HepG2 (cell line): Measurements from ENCODE around the gene H1-8. TPM values are rescaled to one million over a fixed set of nuclear protein-coding genes. Genes with fewer than 3 reads are reported as not detected.
A peak's percentile ranks its signal among the peaks of the same experiment; 100 is the strongest.

Source experiments
- GABPA ChIP-seq, 2 experiments: IDR thresholded peaks; 2 replicates each; pipeline ENCODE4 v1.6.1; 2011 to 2016; ENCODE audit warnings: low read depth in 2 of 2, low read length in 1 of 2, missing biosample characterization in 1 of 2, missing genetic modification characterization in 1 of 2
- PLRG1 ChIP-seq: fragments of 450-650 bp; conservative IDR thresholded peaks from 2 replicates; pipeline ENCODE4 v1.6.1; 2016
- POLR2AphosphoS5 ChIP-seq: IDR thresholded peaks from 2 replicates; pipeline ENCODE4 v1.6.1; 2012; ENCODE audit warnings: low read depth, low read length
- ZBTB21 ChIP-seq: sonication (generic); formaldehyde crosslinking; IDR thresholded peaks from 2 replicates; pipeline ENCODE4 v1.4.0; 2020; ENCODE audit warnings: missing genetic modification reagents
- ZFAT ChIP-seq: sonication (generic); formaldehyde crosslinking; conservative IDR thresholded peaks from 2 replicates; pipeline ENCODE4 v1.8.1; 2023; ENCODE audit warnings: missing genetic modification reagents, inconsistent platforms
- ZNF138 ChIP-seq: sonication (generic); formaldehyde crosslinking; IDR thresholded peaks from 2 replicates; pipeline ENCODE4 v1.5.0; 2020; ENCODE audit warnings: mild to moderate bottlenecking, low read depth, missing genetic modification reagents
- ZNF34 ChIP-seq: sonication (generic); formaldehyde crosslinking; IDR thresholded peaks from 2 replicates; pipeline ENCODE4 v1.4.0; 2020; ENCODE audit warnings: mild to moderate bottlenecking, missing genetic modification reagents, borderline replicate concordance
- polyA plus RNA-seq, 8 experiments: library from polyadenylated mRNA; depleted of rRNA in 3 of 8; stranded (reverse) in 7 of 8; unstranded in 1 of 8; fragments of >200 nt; fragmentation: Illumina TruSeq in 4 of 8; extraction: Trizol in 4 of 8; gene quantifications; 2 replicates each; pipeline versions ENCODE4 v1.2.1 to v1.2.3, GENCODE V29; 2011 to 2016; ENCODE audit warnings: low read depth in 4 of 8, missing spikeins in 1 of 8, mixed read lengths in 1 of 8; ENCODE audit not compliant: insufficient read depth in 1 of 8
- total RNA-seq, 5 experiments: library from RNA; depleted of rRNA; stranded (reverse); fragments of >200 nt; fragmentation: Illumina TruSeq; extraction: Trizol; gene quantifications; 2 replicates each; pipeline ENCODE4 v1.2.3, GENCODE V29; 2016; ENCODE audit warnings: low read depth in 1 of 5
- TF ChIP-seq, protein P1 (sequence below): sonication (generic); formaldehyde crosslinking; IDR thresholded peaks from 2 replicates; pipeline ENCODE4 v1.9.0; 2021; ENCODE audit warnings: missing genetic modification reagents, borderline replicate concordance
- TF ChIP-seq, protein P2 (sequence below): sonication (generic); formaldehyde crosslinking; IDR thresholded peaks from 2 replicates; pipeline ENCODE4 v1.9.0; 2021; ENCODE audit warnings: mild to moderate bottlenecking, missing genetic modification reagents
- TF ChIP-seq, protein P3 (sequence below): sonication (generic); formaldehyde crosslinking; IDR thresholded peaks from 2 replicates; pipeline ENCODE4 v1.5.1; 2020; ENCODE audit warnings: mild to moderate bottlenecking, missing genetic modification reagents, borderline replicate concordance
- TF ChIP-seq, protein P4 (sequence below): IDR thresholded peaks from 2 replicates; pipeline ENCODE4 v1.6.1; 2016; ENCODE audit warnings: missing biosample characterization, missing genetic modification reagents, low read depth

Gene H1-8
- total and polyA plus RNA-seq, 2 of the 13 experiments (the other 11 are each of a cell fraction or from before 2014, with no cell fraction given), result 0.08 TPM; not detected in 1

DNA sequence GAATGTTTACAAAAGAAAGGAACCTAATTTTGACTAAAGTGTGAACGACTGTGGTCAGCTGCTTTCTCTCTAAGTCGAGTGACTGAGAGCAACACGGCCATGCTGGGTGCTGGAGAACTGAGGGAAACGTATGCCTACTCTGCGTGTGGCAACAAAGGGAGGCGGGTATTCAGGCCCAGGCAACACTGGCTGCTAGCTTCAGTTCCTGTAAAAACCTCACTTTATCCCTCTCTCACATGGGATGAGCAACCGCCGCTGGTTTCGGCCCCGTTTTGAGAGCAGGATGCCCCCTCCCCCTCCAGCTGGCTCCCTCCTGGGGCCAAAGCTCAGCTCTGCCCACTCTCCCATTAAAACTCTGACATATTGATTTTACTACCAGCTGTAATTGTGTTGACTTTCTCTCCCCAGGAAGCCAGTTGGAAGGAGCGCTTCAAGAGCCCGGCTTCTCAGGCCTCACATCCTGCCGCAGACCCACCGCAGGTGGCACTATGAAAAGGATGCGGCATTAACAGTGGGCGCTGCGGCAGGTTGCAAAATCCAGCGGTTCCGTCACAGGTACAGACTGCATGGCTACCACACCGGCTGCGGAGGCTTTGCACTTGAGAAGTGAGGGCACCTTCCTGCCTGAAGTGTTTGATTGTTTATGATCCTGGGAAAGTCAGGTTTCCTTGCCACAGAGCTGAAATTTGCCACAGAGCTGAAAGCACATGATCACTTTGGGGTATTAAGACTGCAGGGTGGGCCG, 50.8 kb downstream of the H1-8 start (continued):
- TF ChIP-seq PLRG1 (no peak), ZNF34 (no peak), GABPA (IDR thresholded peaks at IDR 0.05; ENCODE audit: low read depth, low read length) (no peak), GABPA (CRISPR knock-in tag; IDR thresholded peaks at IDR 0.05; ENCODE audit: low read depth) (peak; percentile 67), ZFAT (no peak), POLR2AphosphoS5 (peak; percentile 43; the same call in 1 of the 2 replicates), ZNF138 (CRISPR knock-in tag) (no peak), ZBTB21 (CRISPR knock-in tag) (peak; percentile 0; the same call in 1 of the 2 replicates)
- TF ChIP-seq, protein P1, sequence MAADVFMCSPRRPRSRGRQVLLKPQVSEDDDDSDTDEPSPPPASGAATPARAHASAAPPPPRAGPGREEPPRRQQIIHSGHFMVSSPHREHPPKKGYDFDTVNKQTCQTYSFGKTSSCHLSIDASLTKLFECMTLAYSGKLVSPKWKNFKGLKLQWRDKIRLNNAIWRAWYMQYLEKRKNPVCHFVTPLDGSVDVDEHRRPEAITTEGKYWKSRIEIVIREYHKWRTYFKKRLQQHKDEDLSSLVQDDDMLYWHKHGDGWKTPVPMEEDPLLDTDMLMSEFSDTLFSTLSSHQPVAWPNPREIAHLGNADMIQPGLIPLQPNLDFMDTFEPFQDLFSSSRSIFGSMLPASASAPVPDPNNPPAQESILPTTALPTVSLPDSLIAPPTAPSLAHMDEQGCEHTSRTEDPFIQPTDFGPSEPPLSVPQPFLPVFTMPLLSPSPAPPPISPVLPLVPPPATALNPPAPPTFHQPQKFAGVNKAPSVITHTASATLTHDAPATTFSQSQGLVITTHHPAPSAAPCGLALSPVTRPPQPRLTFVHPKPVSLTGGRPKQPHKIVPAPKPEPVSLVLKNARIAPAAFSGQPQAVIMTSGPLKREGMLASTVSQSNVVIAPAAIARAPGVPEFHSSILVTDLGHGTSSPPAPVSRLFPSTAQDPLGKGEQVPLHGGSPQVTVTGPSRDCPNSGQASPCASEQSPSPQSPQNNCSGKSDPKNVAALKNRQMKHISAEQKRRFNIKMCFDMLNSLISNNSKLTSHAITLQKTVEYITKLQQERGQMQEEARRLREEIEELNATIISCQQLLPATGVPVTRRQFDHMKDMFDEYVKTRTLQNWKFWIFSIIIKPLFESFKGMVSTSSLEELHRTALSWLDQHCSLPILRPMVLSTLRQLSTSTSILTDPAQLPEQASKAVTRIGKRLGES (CRISPR knock-in tag), result no peak
- TF ChIP-seq, protein P2, sequence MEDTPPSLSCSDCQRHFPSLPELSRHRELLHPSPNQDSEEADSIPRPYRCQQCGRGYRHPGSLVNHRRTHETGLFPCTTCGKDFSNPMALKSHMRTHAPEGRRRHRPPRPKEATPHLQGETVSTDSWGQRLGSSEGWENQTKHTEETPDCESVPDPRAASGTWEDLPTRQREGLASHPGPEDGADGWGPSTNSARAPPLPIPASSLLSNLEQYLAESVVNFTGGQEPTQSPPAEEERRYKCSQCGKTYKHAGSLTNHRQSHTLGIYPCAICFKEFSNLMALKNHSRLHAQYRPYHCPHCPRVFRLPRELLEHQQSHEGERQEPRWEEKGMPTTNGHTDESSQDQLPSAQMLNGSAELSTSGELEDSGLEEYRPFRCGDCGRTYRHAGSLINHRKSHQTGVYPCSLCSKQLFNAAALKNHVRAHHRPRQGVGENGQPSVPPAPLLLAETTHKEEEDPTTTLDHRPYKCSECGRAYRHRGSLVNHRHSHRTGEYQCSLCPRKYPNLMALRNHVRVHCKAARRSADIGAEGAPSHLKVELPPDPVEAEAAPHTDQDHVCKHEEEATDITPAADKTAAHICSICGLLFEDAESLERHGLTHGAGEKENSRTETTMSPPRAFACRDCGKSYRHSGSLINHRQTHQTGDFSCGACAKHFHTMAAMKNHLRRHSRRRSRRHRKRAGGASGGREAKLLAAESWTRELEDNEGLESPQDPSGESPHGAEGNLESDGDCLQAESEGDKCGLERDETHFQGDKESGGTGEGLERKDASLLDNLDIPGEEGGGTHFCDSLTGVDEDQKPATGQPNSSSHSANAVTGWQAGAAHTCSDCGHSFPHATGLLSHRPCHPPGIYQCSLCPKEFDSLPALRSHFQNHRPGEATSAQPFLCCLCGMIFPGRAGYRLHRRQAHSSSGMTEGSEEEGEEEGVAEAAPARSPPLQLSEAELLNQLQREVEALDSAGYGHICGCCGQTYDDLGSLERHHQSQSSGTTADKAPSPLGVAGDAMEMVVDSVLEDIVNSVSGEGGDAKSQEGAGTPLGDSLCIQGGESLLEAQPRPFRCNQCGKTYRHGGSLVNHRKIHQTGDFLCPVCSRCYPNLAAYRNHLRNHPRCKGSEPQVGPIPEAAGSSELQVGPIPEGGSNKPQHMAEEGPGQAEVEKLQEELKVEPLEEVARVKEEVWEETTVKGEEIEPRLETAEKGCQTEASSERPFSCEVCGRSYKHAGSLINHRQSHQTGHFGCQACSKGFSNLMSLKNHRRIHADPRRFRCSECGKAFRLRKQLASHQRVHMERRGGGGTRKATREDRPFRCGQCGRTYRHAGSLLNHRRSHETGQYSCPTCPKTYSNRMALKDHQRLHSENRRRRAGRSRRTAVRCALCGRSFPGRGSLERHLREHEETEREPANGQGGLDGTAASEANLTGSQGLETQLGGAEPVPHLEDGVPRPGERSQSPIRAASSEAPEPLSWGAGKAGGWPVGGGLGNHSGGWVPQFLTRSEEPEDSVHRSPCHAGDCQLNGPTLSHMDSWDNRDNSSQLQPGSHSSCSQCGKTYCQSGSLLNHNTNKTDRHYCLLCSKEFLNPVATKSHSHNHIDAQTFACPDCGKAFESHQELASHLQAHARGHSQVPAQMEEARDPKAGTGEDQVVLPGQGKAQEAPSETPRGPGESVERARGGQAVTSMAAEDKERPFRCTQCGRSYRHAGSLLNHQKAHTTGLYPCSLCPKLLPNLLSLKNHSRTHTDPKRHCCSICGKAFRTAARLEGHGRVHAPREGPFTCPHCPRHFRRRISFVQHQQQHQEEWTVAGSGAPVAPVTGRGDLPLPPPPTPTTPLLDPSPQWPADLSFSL (CRISPR knock-in tag), result no peak
- TF ChIP-seq, protein P3, sequence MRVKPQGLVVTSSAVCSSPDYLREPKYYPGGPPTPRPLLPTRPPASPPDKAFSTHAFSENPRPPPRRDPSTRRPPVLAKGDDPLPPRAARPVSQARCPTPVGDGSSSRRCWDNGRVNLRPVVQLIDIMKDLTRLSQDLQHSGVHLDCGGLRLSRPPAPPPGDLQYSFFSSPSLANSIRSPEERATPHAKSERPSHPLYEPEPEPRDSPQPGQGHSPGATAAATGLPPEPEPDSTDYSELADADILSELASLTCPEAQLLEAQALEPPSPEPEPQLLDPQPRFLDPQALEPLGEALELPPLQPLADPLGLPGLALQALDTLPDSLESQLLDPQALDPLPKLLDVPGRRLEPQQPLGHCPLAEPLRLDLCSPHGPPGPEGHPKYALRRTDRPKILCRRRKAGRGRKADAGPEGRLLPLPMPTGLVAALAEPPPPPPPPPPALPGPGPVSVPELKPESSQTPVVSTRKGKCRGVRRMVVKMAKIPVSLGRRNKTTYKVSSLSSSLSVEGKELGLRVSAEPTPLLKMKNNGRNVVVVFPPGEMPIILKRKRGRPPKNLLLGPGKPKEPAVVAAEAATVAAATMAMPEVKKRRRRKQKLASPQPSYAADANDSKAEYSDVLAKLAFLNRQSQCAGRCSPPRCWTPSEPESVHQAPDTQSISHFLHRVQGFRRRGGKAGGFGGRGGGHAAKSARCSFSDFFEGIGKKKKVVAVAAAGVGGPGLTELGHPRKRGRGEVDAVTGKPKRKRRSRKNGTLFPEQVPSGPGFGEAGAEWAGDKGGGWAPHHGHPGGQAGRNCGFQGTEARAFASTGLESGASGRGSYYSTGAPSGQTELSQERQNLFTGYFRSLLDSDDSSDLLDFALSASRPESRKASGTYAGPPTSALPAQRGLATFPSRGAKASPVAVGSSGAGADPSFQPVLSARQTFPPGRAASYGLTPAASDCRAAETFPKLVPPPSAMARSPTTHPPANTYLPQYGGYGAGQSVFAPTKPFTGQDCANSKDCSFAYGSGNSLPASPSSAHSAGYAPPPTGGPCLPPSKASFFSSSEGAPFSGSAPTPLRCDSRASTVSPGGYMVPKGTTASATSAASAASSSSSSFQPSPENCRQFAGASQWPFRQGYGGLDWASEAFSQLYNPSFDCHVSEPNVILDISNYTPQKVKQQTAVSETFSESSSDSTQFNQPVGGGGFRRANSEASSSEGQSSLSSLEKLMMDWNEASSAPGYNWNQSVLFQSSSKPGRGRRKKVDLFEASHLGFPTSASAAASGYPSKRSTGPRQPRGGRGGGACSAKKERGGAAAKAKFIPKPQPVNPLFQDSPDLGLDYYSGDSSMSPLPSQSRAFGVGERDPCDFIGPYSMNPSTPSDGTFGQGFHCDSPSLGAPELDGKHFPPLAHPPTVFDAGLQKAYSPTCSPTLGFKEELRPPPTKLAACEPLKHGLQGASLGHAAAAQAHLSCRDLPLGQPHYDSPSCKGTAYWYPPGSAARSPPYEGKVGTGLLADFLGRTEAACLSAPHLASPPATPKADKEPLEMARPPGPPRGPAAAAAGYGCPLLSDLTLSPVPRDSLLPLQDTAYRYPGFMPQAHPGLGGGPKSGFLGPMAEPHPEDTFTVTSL (CRISPR knock-in tag), result peak; percentile 75; the same call in 1 of the 2 replicates
- TF ChIP-seq, protein P4, sequence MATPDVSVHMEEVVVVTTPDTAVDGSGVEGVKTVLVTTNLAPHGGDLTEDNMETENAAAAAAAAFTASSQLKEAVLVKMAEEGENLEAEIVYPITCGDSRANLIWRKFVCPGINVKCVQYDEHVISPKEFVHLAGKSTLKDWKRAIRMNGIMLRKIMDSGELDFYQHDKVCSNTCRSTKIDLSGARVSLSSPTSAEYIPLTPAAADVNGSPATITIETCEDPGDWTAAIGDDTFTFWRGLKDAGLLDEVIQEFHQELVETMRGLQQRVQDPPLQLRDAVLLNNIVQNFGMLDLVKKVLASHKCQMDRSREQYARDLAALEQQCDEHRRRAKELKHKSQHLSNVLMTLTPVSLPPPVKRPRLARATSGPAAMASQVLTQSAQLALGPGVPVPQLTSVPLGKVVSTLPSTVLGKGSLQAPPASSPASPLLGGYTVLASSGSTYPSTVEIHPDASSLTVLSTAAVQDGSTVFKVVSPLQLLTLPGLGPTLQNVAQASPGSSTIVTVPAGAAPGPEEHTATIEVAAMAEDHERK (CRISPR knock-in tag), result no peak
